SK-N-MC (cell line): ENCODE measurements around the gene OMA1.

Source experiments
- EZH2 ChIP-seq: fragments of 200-600 bp; sonication (generic); IDR thresholded peaks from one replicate; pipeline ENCODE4 v1.6.1; 2017; ENCODE audit warnings: antibody characterized with exemption
- FOXP2 ChIP-seq: optimal IDR thresholded peaks from 2 replicates; pipeline ENCODE3; 2011; ENCODE audit warnings: mild to moderate bottlenecking, moderate library complexity; ENCODE audit not compliant: insufficient read depth; ENCODE audit errors: extremely low read length, control extremely low read depth
- POLR2AphosphoS5 ChIP-seq: IDR thresholded peaks from 2 replicates; pipeline ENCODE4 v1.6.1; 2012; ENCODE audit warnings: mild to moderate bottlenecking, low read depth, low read length, borderline replicate concordance

DNA sequence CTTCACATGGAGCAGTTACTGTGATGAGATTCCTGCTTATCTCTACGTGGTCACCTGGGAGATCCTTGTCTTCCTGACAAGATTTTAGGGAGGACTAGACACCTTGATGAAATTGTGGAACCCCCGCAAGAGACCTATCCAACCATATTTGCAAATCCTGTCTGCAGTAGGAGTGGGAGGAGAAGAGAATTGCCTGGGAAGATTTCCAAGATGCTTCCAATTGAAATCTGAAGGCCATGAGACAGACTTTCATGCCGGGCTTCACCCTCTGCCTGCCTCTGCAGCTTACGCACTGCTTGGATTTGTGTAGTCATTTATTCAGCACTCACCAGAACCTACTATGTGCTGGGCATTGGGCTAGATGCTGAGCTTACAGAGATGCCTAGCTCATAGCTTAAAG lies 106.6 kb downstream of the OMA1 start:
- TF ChIP-seq EZH2 (no peak), FOXP2 (no peak), POLR2AphosphoS5 (no peak)
